ENCODE results near the gene SDK2. TPM values are rescaled to one million over a fixed set of nuclear protein-coding genes. Genes with fewer than 3 reads are reported as not detected.
"Not testable (repeated sequence)": the region's sequence is repeated elsewhere in the genome, so short reads cannot be mapped to it uniquely, and the experiment has no call there.

The SDK2 gene
- total RNA-seq, 2 experiments from 2014 or later, result 10.5 to 11.9 TPM

- CTCF ChIA-PET, result interaction anchor here (0.6 kb wide), 1 partner anchor 684 kb away, joined by 3 read pairs; no protein-coding TSS in a partner anchor
- Mint-ChIP-seq H3K4me1 (no peaks in the 10 kb centered on the region), H3K27me3 (no peaks in the 10 kb centered on the region), H3K9me3 (peaks cover 9% of the 10 kb centered on the region), H3K27ac (no peak overlapping the region), H3K4me3 (no peak overlapping the region), H3K36me3 (ENCODE audit: low read depth) (peaks cover 6% of the 10 kb centered on the region)
- no peak for DNase-seq
- POLR2A ChIA-PET, result no interaction called here
These were observed 154.9 kb downstream of the SDK2 start for GRCh38 chr17:73489333-73489732.

- Mint-ChIP-seq H3K4me1 (no peaks in the 10 kb centered on the region), H3K27me3 (no peaks in the 10 kb centered on the region), H3K4me3 (no peak overlapping the region), H3K9me3 (peaks cover 9% of the 10 kb centered on the region), H3K27ac (no peak overlapping the region), H3K36me3 (ENCODE audit: low read depth) (peaks cover 6% of the 10 kb centered on the region)
- CTCF ChIA-PET, result no interaction called here
- POLR2A ChIA-PET, result no interaction called here
- DNase-seq, result no peak
These were observed 159.1 kb downstream of the SDK2 start for GRCh38 chr17:73485130-73485529.

GRCh38 chr17:73482894-73483293 lies 161.4 kb downstream of the SDK2 start:
- Mint-ChIP-seq H3K36me3 (ENCODE audit: low read depth) (peaks cover 6% of the 10 kb centered on the region), H3K9me3 (peaks cover 9% of the 10 kb centered on the region), H3K27me3 (no peaks in the 10 kb centered on the region), H3K27ac (no peak overlapping the region), H3K4me1 (no peaks in the 10 kb centered on the region), H3K4me3 (no peak overlapping the region)
- ChIA-PET POLR2A (no interaction called here), CTCF (no interaction called here)
- no peak for DNase-seq

- no peak overlapping the region for H3K4me3 Mint-ChIP-seq
- peaks cover 6% of the 10 kb centered on the region for H3K36me3 Mint-ChIP-seq (ENCODE audit: low read depth)
- ChIA-PET POLR2A (no interaction called here), CTCF (no interaction called here)
- H3K27me3 Mint-ChIP-seq, result no peaks in the 10 kb centered on the region
- H3K27ac Mint-ChIP-seq, result no peak overlapping the region
- H3K9me3 Mint-ChIP-seq, result peaks cover 9% of the 10 kb centered on the region
- no peaks in the 10 kb centered on the region for H3K4me1 Mint-ChIP-seq
- no peak for DNase-seq
These were observed 162.0 kb downstream of the SDK2 start for GRCh38 chr17:73482251-73482716.

- DNase-seq, result no peak
- no peaks in the 10 kb centered on the region for H3K27me3 Mint-ChIP-seq
- H3K4me1 Mint-ChIP-seq, result no peaks in the 10 kb centered on the region
- no peak overlapping the region for H3K27ac Mint-ChIP-seq
- peaks cover 9% of the 10 kb centered on the region for H3K9me3 Mint-ChIP-seq
- H3K4me3 Mint-ChIP-seq, result no peak overlapping the region
- CTCF ChIA-PET, result no interaction called here
- peaks cover 6% of the 10 kb centered on the region for H3K36me3 Mint-ChIP-seq (ENCODE audit: low read depth)
- POLR2A ChIA-PET, result no interaction called here
These were observed 162.6 kb downstream of the SDK2 start for GRCh38 chr17:73481676-73482075.

GRCh38 chr17:73480740-73481139 lies 163.5 kb downstream of the SDK2 start:
- Mint-ChIP-seq H3K27me3 (no peaks in the 10 kb centered on the region), H3K36me3 (ENCODE audit: low read depth) (peaks cover 4% of the 10 kb centered on the region), H3K27ac (no peak overlapping the region), H3K4me1 (no peaks in the 10 kb centered on the region), H3K9me3 (peaks cover 9% of the 10 kb centered on the region), H3K4me3 (no peak overlapping the region)
- no peak for DNase-seq
- CTCF ChIA-PET, result no interaction called here
- POLR2A ChIA-PET, result no interaction called here

GRCh38 chr17:73478768-73479424 lies 165.3 kb downstream of the SDK2 start:
- no peak for DNase-seq
- Mint-ChIP-seq H3K27me3 (no peaks in the 10 kb centered on the region), H3K9me3 (no peaks in the 10 kb centered on the region), H3K4me1 (peaks cover 5% of the 10 kb centered on the region), H3K27ac (no peak overlapping the region), H3K36me3 (ENCODE audit: low read depth) (no peaks in the 10 kb centered on the region), H3K4me3 (no peak overlapping the region)
- CTCF ChIA-PET, result no interaction called here
- POLR2A ChIA-PET, result no interaction called here

- ChIA-PET CTCF (no interaction called here), POLR2A (no interaction called here)
- no peaks in the 10 kb centered on the region for H3K9me3 Mint-ChIP-seq
- H3K4me1 Mint-ChIP-seq, result peaks cover 5% of the 10 kb centered on the region
- H3K36me3 Mint-ChIP-seq (ENCODE audit: low read depth), result no peaks in the 10 kb centered on the region
- no peak for DNase-seq
- H3K4me3 Mint-ChIP-seq, result no peak overlapping the region
- no peak overlapping the region for H3K27ac Mint-ChIP-seq
- H3K27me3 Mint-ChIP-seq, result no peaks in the 10 kb centered on the region
These were observed 165.9 kb downstream of the SDK2 start for GRCh38 chr17:73478334-73478733.

- H3K36me3 Mint-ChIP-seq (ENCODE audit: low read depth), result no peaks in the 10 kb centered on the region
- ChIA-PET POLR2A (no interaction called here), CTCF (no interaction called here)
- no peak overlapping the region for H3K4me3 Mint-ChIP-seq
- H3K9me3 Mint-ChIP-seq, result no peaks in the 10 kb centered on the region
- H3K4me1 Mint-ChIP-seq, result peaks cover 5% of the 10 kb centered on the region
- H3K27ac Mint-ChIP-seq, result no peak overlapping the region
- H3K27me3 Mint-ChIP-seq, result no peaks in the 10 kb centered on the region
- no peak for DNase-seq
These were observed 167.3 kb downstream of the SDK2 start for GRCh38 chr17:73476890-73477350.

GRCh38 chr17:73474370-73474988 lies 169.8 kb downstream of the SDK2 start:
- ChIA-PET POLR2A (no interaction called here), CTCF (no interaction called here)
- DNase-seq, result no peak
- Mint-ChIP-seq H3K9me3 (no peaks in the 10 kb centered on the region), H3K27me3 (no peaks in the 10 kb centered on the region), H3K36me3 (ENCODE audit: low read depth) (no peaks in the 10 kb centered on the region), H3K4me1 (peaks cover 5% of the 10 kb centered on the region), H3K4me3 (no peak overlapping the region), H3K27ac (no peak overlapping the region)

GRCh38 chr17:73472715-73473114 lies 171.5 kb downstream of the SDK2 start:
- H3K27me3 Mint-ChIP-seq; DNase-seq; H3K4me1 Mint-ChIP-seq; CTCF ChIA-PET; H3K36me3 Mint-ChIP-seq (ENCODE audit: low read depth); H3K27ac Mint-ChIP-seq; POLR2A ChIA-PET; H3K9me3 Mint-ChIP-seq; H3K4me3 Mint-ChIP-seq: not testable (repeated sequence)

- Mint-ChIP-seq H3K27ac (no peak overlapping the region), H3K36me3 (ENCODE audit: low read depth) (no peaks in the 10 kb centered on the region), H3K27me3 (no peaks in the 10 kb centered on the region), H3K4me1 (peaks cover 8% of the 10 kb centered on the region), H3K4me3 (no peak overlapping the region), H3K9me3 (no peaks in the 10 kb centered on the region)
- POLR2A ChIA-PET, result no interaction called here
- no peak for DNase-seq
- CTCF ChIA-PET, result no interaction called here
These were observed 172.3 kb downstream of the SDK2 start for GRCh38 chr17:73471924-73472323.

GRCh38 chr17:73470316-73470826 lies 173.9 kb downstream of the SDK2 start:
- no peaks in the 10 kb centered on the region for H3K36me3 Mint-ChIP-seq (ENCODE audit: low read depth)
- peaks cover 8% of the 10 kb centered on the region for H3K4me1 Mint-ChIP-seq
- ChIA-PET CTCF (no interaction called here), POLR2A (no interaction called here)
- H3K9me3 Mint-ChIP-seq, result no peaks in the 10 kb centered on the region
- H3K27me3 Mint-ChIP-seq, result no peaks in the 10 kb centered on the region
- H3K4me3 Mint-ChIP-seq, result no peak overlapping the region
- no peak for DNase-seq
- H3K27ac Mint-ChIP-seq, result no peak overlapping the region

GRCh38 chr17:73469311-73469710 lies 174.9 kb downstream of the SDK2 start:
- Mint-ChIP-seq H3K36me3 (ENCODE audit: low read depth) (no peaks in the 10 kb centered on the region), H3K9me3 (no peaks in the 10 kb centered on the region), H3K27ac (no peak overlapping the region), H3K4me1 (peaks cover 3% of the 10 kb centered on the region), H3K27me3 (no peaks in the 10 kb centered on the region), H3K4me3 (no peak overlapping the region)
- no peak for DNase-seq
- CTCF ChIA-PET, result interaction anchor here (0.6 kb wide), 1 partner anchor 35 kb away, joined by 3 read pairs; no protein-coding TSS in a partner anchor
- POLR2A ChIA-PET, result no interaction called here
